Chondrocyte (in vitro differentiated cells): ENCODE data around the gene PJVK. TPM values are rescaled to one million over a fixed set of nuclear protein-coding genes. Genes with fewer than 3 reads are reported as not detected.
"Not testable (repeated sequence)": the region's sequence is repeated elsewhere in the genome, so short reads cannot be mapped to it uniquely, and the experiment has no call there.

Experiments
- DNase-seq: peaks from one replicate; pipeline ENCODE4 v3.0.0; 2021; ENCODE audit warnings: mixed read lengths, low spot score
- H3K27ac Mint-ChIP-seq: one replicate; pipeline ENCODE4 v1.8.0; 2021; ENCODE audit warnings: mild to moderate bottlenecking, moderate library complexity, mixed read lengths; ENCODE audit not compliant: unreplicated experiment
- H3K27me3 Mint-ChIP-seq: 2 replicates; pipeline ENCODE4 v1.8.0; 2021; ENCODE audit warnings: low read depth, mixed read lengths
- H3K36me3 Mint-ChIP-seq: 2 replicates; pipeline ENCODE4 v1.8.0; 2021; ENCODE audit warnings: low read depth, mixed read lengths
- H3K4me1 Mint-ChIP-seq: 2 replicates; pipeline ENCODE4 v1.8.0; 2021; ENCODE audit warnings: low read depth, mild to moderate bottlenecking, mixed read lengths
- H3K4me3 Mint-ChIP-seq: one replicate; pipeline ENCODE4 v1.8.0; 2021; ENCODE audit warnings: mild to moderate bottlenecking, moderate library complexity, mixed read lengths; ENCODE audit not compliant: unreplicated experiment
- H3K9me3 Mint-ChIP-seq: 2 replicates; pipeline ENCODE4 v1.8.0; 2021; ENCODE audit warnings: low read depth, mixed read lengths
- CTCF ChIP-seq: fragments of 200-600 bp; sonication (generic); IDR thresholded peaks from 2 replicates; pipeline ENCODE4 v1.5.0; 2021; ENCODE audit warnings: antibody characterized with exemption, mild to moderate bottlenecking, moderate library complexity
- total RNA-seq: library from RNA; stranded (reverse); gene quantifications from 3 replicates; pipeline ENCODE4 v1.2.1, GENCODE V29; 2021

PJVK gene
- total RNA-seq, 1 donor from 2014 or later = 4.2 TPM

GRCh38 chr2:178412047-178412446 lies 39.1 kb upstream of the PJVK start:
- Mint-ChIP-seq H3K36me3 (no peaks in the 10 kb centered on the region), H3K9me3 (no peaks in the 10 kb centered on the region), H3K27ac (no peak overlapping the region), H3K27me3 (no peaks in the 10 kb centered on the region), H3K4me1 (peaks cover 21% of the 10 kb centered on the region), H3K4me3 (no peak overlapping the region)
- no peak for TF ChIP-seq CTCF
- DNase-seq = no peak

- H3K4me1 Mint-ChIP-seq = peaks cover 21% of the 10 kb centered on the region
Observed at GRCh38 chr2:178412453-178412852, 38.7 kb upstream of the PJVK start.

GRCh38 chr2:178413472-178414265 lies 37.5 kb upstream of the PJVK start:
- TF ChIP-seq CTCF = no peak
- peak overlapping the region; percentile 94 for H3K27ac Mint-ChIP-seq
- H3K9me3 Mint-ChIP-seq = no peaks in the 10 kb centered on the region
- peaks cover 21% of the 10 kb centered on the region for H3K4me1 Mint-ChIP-seq
- H3K27me3 Mint-ChIP-seq = no peaks in the 10 kb centered on the region
- peak overlapping the region; percentile 91 for H3K4me3 Mint-ChIP-seq
- no peaks in the 10 kb centered on the region for H3K36me3 Mint-ChIP-seq
- no peak for DNase-seq

More at GRCh38 chr2:178412453-178412852, 38.7 kb upstream of the PJVK start:
- H3K9me3 Mint-ChIP-seq, H3K4me3 Mint-ChIP-seq, H3K27me3 Mint-ChIP-seq, DNase-seq, H3K36me3 Mint-ChIP-seq, H3K27ac Mint-ChIP-seq: not testable (repeated sequence)

GRCh38 chr2:178414266-178415247 lies 36.6 kb upstream of the PJVK start:
- Mint-ChIP-seq H3K9me3 (no peaks in the 10 kb centered on the region), H3K27me3 (no peaks in the 10 kb centered on the region), H3K4me3 (peak overlapping the region; percentile 91), H3K4me1 (peaks cover 21% of the 10 kb centered on the region), H3K27ac (peak overlapping the region; percentile 94), H3K36me3 (no peaks in the 10 kb centered on the region)
- peak; percentile 91 for DNase-seq
- TF ChIP-seq CTCF = peak; percentile 90

GRCh38 chr2:178415979-178416378 lies 35.2 kb upstream of the PJVK start:
- TF ChIP-seq CTCF = no peak
- H3K27me3 Mint-ChIP-seq = no peaks in the 10 kb centered on the region
- H3K4me3 Mint-ChIP-seq = no peak overlapping the region

More at GRCh38 chr2:178415979-178416378, 35.2 kb upstream of the PJVK start:
- Mint-ChIP-seq H3K27ac (no peak overlapping the region), H3K36me3 (no peaks in the 10 kb centered on the region), H3K9me3 (no peaks in the 10 kb centered on the region), H3K4me1 (peaks cover 21% of the 10 kb centered on the region)
- no peak for DNase-seq
